PC-9 (cell line): ENCODE data around the gene NAA10. TPM values are rescaled to one million over a fixed set of nuclear protein-coding genes. Genes with fewer than 3 reads are reported as not detected.

Experiments used
- BruUV-seq: library from RNA; stranded (reverse); fragments of 400-500 nt; replicated peaks from 2 replicates; lab custom pipeline; 2021; lab: Mats Ljungman, UMichigan
- CTCF ChIA-PET: fragments of 300-600 bp; sonication (Branson Sonifier 250); formaldehyde crosslinking; loops from one replicate; lab custom pipeline; 2022; ENCODE audit warnings: antibody characterized with exemption; lab: Charles Lee
- POLR2A ChIA-PET: fragments of 300-600 bp; sonication (Branson Sonifier 250); formaldehyde crosslinking; loops from one replicate; lab custom pipeline; 2022; ENCODE audit warnings: antibody characterized with exemption; ENCODE audit not compliant: unreplicated experiment; lab: Charles Lee
- DNase-seq, 2 experiments: peaks; one replicate each; pipeline versions ENCODE4 v3.0.0 to v3.0.0-alpha.2; 2015 to 2022; ENCODE audit warnings: mixed read lengths in 1 of 2
- H2AFZ ChIP-seq: fragments of 200-600 bp; sonication (generic); 2 replicates; pipeline ENCODE4 v1.8.1; 2017; ENCODE audit warnings: antibody characterized with exemption
- H3F3A ChIP-seq: fragments of 200-600 bp; sonication (generic); 2 replicates; pipeline ENCODE4 v1.8.1; 2017; ENCODE audit warnings: antibody characterized with exemption, mild to moderate bottlenecking, low read depth; ENCODE audit not compliant: insufficient read depth
- H3K27ac ChIP-seq: fragments of 200-600 bp; sonication (generic); 2 replicates; pipeline ENCODE4 v1.6.1; 2016; ENCODE audit warnings: mixed run types
- H3K27me3 ChIP-seq: fragments of 200-600 bp; sonication (generic); 2 replicates; pipeline ENCODE4 v1.6.1; 2016; ENCODE audit warnings: low read depth, mixed run types; ENCODE audit not compliant: insufficient read depth
- H3K36me3 ChIP-seq: fragments of 200-600 bp; sonication (generic); 2 replicates; pipeline ENCODE4 v1.6.1; 2016; ENCODE audit warnings: low read depth, mixed run types
- H3K4me1 ChIP-seq: fragments of 200-600 bp; sonication (generic); replicated peaks from 2 replicates; pipeline ENCODE4 v1.6.1; 2016; ENCODE audit warnings: mixed run types; ENCODE audit not compliant: insufficient read depth
- H3K4me2 ChIP-seq: fragments of 200-600 bp; sonication (generic); 2 replicates; pipeline ENCODE4 v1.6.1; 2017; ENCODE audit warnings: mixed run types
- H3K4me3 ChIP-seq: fragments of 200-600 bp; sonication (generic); 2 replicates; pipeline ENCODE4 v1.6.1; 2016; ENCODE audit warnings: mixed run types
- H3K79me2 ChIP-seq: fragments of 200-600 bp; sonication (generic); 2 replicates; pipeline ENCODE4 v1.6.1; 2017; ENCODE audit warnings: low read depth, mixed run types
- H3K9me2 ChIP-seq: fragments of 200-600 bp; sonication (generic); 2 replicates; pipeline ENCODE4 v1.8.1; 2017; ENCODE audit warnings: mild to moderate bottlenecking; ENCODE audit not compliant: insufficient read depth
- H3K9me3 ChIP-seq: fragments of 200-600 bp; sonication (generic); 2 replicates; pipeline ENCODE4 v1.8.1; 2016; ENCODE audit warnings: low read depth; ENCODE audit not compliant: insufficient read depth
- H4K20me1 ChIP-seq: fragments of 200-600 bp; sonication (generic); 2 replicates; pipeline ENCODE4 v1.8.1; 2017; ENCODE audit not compliant: insufficient read depth
- EZH2 ChIP-seq: fragments of 200-600 bp; sonication (generic); IDR thresholded peaks from 2 replicates; pipeline ENCODE4 v1.8.0; 2017; ENCODE audit warnings: antibody characterized with exemption, low read depth
- intact Hi-C: fragments of 100-400 bp; cut with micrococcal nuclease; formaldehyde crosslinking; loops from one replicate; pipeline ENCODE4 v1.10.0; 2022; ENCODE audit not compliant: unreplicated experiment
- total RNA-seq: library from RNA; stranded (reverse); gene quantifications from 2 replicates; pipeline ENCODE4 v1.2.3, GENCODE V29; 2021
- TF ChIP-seq, protein P1 (sequence below): fragments of 200-600 bp; sonication (generic); conservative IDR thresholded peaks from 2 replicates; pipeline ENCODE4 v1.6.1; 2017; ENCODE audit warnings: mixed run types, antibody characterized with exemption, mild to moderate bottlenecking, moderate library complexity

Gene NAA10
- total RNA-seq, 1 experiment from 2014 or later = 181 TPM

DNA sequence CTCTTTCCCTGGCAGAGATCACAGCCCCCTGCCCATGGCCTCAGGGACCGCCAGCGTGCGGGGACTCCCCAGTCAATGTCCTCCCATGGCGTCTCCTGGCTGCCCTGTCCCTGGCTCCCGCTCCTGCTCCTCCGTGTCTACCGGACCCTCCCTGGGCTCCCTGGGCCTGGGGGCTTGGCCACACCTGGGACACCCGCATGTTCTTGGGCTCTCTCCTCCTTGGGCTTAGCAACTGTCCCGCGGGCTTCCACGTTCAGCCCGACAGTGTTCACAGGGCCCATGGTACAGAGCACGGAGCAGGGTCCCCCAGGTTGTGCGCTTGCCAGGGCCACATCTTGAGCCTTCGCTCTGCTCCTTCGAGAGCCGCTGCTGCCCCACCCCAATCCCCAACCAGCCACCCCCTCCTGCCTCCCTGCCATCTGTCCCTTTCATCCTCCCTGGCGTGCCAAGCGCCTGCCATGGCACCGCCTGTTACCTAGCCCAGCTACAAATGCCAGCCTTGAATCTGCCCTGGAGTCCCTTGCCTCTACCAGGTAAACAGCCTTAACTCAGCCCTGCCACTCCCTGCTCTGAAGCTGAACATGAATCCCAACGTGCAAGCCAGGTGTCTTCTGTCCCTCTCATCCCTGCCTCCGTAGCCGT, 26.5 kb downstream of the NAA10 start:
- Histone ChIP-seq H3K36me3 (no peaks in the 10 kb centered on the region), H3K4me3 (no peak overlapping the region), H3K9me3 (no peaks in the 10 kb centered on the region), H3K4me1 (no peaks in the 10 kb centered on the region), H2AFZ (no peak overlapping the region), H3K27ac (no peak overlapping the region), H4K20me1 (no peaks in the 10 kb centered on the region), H3K9me2 (no peaks in the 10 kb centered on the region), H3K79me2 (no peaks in the 10 kb centered on the region), H3K27me3 (no peaks in the 10 kb centered on the region), H3K4me2 (no peak overlapping the region), H3F3A (no peaks in the 10 kb centered on the region)
- no peak for DNase-seq
- BruUV-seq = no TSS peak
- no peak for TF ChIP-seq EZH2
- TF ChIP-seq, protein P1, sequence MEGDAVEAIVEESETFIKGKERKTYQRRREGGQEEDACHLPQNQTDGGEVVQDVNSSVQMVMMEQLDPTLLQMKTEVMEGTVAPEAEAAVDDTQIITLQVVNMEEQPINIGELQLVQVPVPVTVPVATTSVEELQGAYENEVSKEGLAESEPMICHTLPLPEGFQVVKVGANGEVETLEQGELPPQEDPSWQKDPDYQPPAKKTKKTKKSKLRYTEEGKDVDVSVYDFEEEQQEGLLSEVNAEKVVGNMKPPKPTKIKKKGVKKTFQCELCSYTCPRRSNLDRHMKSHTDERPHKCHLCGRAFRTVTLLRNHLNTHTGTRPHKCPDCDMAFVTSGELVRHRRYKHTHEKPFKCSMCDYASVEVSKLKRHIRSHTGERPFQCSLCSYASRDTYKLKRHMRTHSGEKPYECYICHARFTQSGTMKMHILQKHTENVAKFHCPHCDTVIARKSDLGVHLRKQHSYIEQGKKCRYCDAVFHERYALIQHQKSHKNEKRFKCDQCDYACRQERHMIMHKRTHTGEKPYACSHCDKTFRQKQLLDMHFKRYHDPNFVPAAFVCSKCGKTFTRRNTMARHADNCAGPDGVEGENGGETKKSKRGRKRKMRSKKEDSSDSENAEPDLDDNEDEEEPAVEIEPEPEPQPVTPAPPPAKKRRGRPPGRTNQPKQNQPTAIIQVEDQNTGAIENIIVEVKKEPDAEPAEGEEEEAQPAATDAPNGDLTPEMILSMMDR = no peak
- intact Hi-C loops = no loop called here
- CTCF ChIA-PET = no interaction called here
- POLR2A ChIA-PET = no interaction called here

DNA sequence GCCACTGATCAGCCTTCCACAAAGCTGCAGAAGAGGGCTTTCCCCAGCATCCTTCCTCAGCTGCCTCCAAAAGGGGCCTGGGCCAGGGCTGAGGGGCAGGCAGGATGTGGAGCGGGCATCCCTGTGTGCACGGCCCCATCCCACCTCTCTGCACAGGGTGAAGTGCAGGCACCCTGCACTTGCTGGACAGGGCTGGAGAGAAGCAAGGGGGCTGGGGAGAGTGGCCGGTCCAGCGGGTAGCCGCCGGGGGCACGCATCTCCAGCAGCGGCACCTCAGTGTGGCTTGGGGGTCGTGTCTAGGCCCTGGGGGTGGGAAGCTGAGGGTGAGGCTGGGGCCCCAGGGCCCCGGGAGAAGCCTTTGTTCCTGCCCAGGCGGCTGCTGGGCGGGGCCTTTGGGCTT, 27.4 kb downstream of the NAA10 start:
- Histone ChIP-seq H3K4me1 (peaks cover 5% of the 10 kb centered on the region; the same call in 1 of the 2 replicates), H3K27ac (no peak overlapping the region), H3F3A (no peaks in the 10 kb centered on the region), H4K20me1 (no peaks in the 10 kb centered on the region), H3K79me2 (no peaks in the 10 kb centered on the region), H3K9me3 (no peaks in the 10 kb centered on the region), H3K36me3 (no peaks in the 10 kb centered on the region), H3K27me3 (no peaks in the 10 kb centered on the region), H3K9me2 (no peaks in the 10 kb centered on the region), H3K4me2 (no peak overlapping the region), H2AFZ (no peak overlapping the region), H3K4me3 (no peak overlapping the region)
- POLR2A ChIA-PET = no interaction called here
- intact Hi-C loops = no loop called here
- TF ChIP-seq EZH2 = no peak
- TF ChIP-seq, protein P1 = no peak
- DNase-seq = no peak
- CTCF ChIA-PET = no interaction called here
- BruUV-seq = no TSS peak

DNA sequence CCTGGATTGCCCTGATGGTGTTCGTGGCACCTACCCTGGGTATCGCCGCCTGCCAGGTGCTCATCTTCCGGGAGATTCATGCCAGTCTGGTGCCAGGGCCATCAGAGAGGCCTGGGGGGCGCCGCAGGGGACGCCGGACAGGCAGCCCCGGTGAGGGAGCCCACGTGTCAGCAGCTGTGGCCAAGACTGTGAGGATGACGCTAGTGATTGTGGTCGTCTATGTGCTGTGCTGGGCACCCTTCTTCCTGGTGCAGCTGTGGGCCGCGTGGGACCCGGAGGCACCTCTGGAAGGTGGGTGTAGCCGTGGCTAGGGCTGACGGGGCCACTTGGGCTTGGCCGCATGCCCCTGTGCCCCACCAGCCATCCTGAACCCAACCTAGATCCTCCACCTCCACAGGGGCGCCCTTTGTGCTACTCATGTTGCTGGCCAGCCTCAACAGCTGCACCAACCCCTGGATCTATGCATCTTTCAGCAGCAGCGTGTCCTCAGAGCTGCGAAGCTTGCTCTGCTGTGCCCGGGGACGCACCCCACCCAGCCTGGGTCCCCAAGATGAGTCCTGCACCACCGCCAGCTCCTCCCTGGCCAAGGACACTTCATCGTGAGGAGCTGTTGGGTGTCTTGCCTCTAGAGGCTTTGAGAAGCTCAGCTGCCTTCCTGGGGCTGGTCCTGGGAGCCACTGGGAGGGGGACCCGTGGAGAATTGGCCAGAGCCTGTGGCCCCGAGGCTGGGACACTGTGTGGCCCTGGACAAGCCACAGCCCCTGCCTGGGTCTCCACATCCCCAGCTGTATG, 28.5 kb downstream of the NAA10 start:
- Histone ChIP-seq H3K9me3 (no peaks in the 10 kb centered on the region), H3K27me3 (no peaks in the 10 kb centered on the region), H3K36me3 (no peaks in the 10 kb centered on the region), H4K20me1 (no peaks in the 10 kb centered on the region), H2AFZ (no peak overlapping the region), H3K4me1 (peaks cover 16% of the 10 kb centered on the region), H3K4me3 (no peak overlapping the region), H3K4me2 (no peak overlapping the region), H3F3A (no peaks in the 10 kb centered on the region), H3K27ac (no peak overlapping the region), H3K79me2 (no peaks in the 10 kb centered on the region), H3K9me2 (no peaks in the 10 kb centered on the region)
- intact Hi-C loops = no loop called here
- POLR2A ChIA-PET = interaction anchor here (0.5 kb wide), 1 partner anchor 571 kb away, joined by 3 read pairs; no protein-coding TSS in a partner anchor
- TF ChIP-seq EZH2 = no peak
- TF ChIP-seq, protein P1 = no peak
- DNase-seq = no peak
- BruUV-seq = no TSS peak
- CTCF ChIA-PET = interaction anchor here (0.6 kb wide), 1 partner anchor 29 kb away, joined by 4 read pairs; the partner anchor contains the start of gene NAA10
